Measurements from ENCODE around the gene STX10.

- TF ChIP-seq FOXK1 (CRISPR knock-in tag; IDR thresholded peaks at IDR 0.05): no peak
- TF ChIP-seq, protein P1, sequence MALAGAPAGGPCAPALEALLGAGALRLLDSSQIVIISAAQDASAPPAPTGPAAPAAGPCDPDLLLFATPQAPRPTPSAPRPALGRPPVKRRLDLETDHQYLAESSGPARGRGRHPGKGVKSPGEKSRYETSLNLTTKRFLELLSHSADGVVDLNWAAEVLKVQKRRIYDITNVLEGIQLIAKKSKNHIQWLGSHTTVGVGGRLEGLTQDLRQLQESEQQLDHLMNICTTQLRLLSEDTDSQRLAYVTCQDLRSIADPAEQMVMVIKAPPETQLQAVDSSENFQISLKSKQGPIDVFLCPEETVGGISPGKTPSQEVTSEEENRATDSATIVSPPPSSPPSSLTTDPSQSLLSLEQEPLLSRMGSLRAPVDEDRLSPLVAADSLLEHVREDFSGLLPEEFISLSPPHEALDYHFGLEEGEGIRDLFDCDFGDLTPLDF (CRISPR knock-in tag; IDR thresholded peaks at IDR 0.05): no peak
- TF ChIP-seq NR1H2 (CRISPR knock-in tag; IDR thresholded peaks at IDR 0.05): no peak
- TF ChIP-seq, protein P2, sequence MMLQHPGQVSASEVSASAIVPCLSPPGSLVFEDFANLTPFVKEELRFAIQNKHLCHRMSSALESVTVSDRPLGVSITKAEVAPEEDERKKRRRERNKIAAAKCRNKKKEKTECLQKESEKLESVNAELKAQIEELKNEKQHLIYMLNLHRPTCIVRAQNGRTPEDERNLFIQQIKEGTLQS (CRISPR knock-in tag; conservative IDR thresholded peaks at IDR 0.05): no peak
These were observed 893 bp upstream of the STX10 start for GRCh38 chr19:13150931-13151604.

Data from WTC11 (cell line).